WERI-Rb-1 (cell line): ENCODE data around the gene INSR.

ENCODE experiments used
- DNase-seq: peaks from one replicate; pipeline ENCODE4 v3.0.0-alpha.2; 2020
- H3K27ac ChIP-seq: fragments of 250-450 bp; sonication (Bioruptor Pico); 2 replicates; pipeline ENCODE4 v1.5.1; 2020; ENCODE audit warnings: mild to moderate bottlenecking, moderate library complexity
- H3K27me3 ChIP-seq: fragments of 250-450 bp; sonication (Bioruptor Pico); 2 replicates; pipeline ENCODE4 v1.5.1; 2021; ENCODE audit warnings: mild to moderate bottlenecking, low read depth, moderate library complexity; ENCODE audit not compliant: insufficient read depth, severe bottlenecking
- H3K36me3 ChIP-seq: fragments of 250-450 bp; sonication (Bioruptor Pico); 2 replicates; pipeline ENCODE4 v1.5.1; 2020; ENCODE audit warnings: mild to moderate bottlenecking, moderate library complexity
- H3K4me3 ChIP-seq: 2 replicates; pipeline ENCODE4 v1.5.1; 2011; ENCODE audit warnings: low read depth, mild to moderate bottlenecking, control low read depth, low read length
- H3K9me3 ChIP-seq: fragments of 250-450 bp; sonication (Bioruptor Pico); 2 replicates; pipeline ENCODE4 v1.5.1; 2021; ENCODE audit warnings: mild to moderate bottlenecking, moderate library complexity; ENCODE audit not compliant: severe bottlenecking
- CTCF ChIP-seq: IDR thresholded peaks from 2 replicates; pipeline ENCODE4 v1.5.1; 2011; ENCODE audit warnings: low read depth, mild to moderate bottlenecking, control low read depth, inconsistent platforms, low read length

Gene INSR

GRCh38 chr19:7293762-7294557 is at the start of gene INSR:
INSR (minus strand) TSS chr19:7294414; CDS start chr19:7293891, 523 bp downstream.
- peak within 1 kb of the TSS; percentile 79 for H3K27ac ChIP-seq
- peak; percentile 89 for DNase-seq
- peaks cover 5% of the 10 kb centered on the region for H3K9me3 ChIP-seq
- no peaks in the 10 kb centered on the region for H3K27me3 ChIP-seq
- H3K4me3 ChIP-seq, result peak within 1 kb of the TSS; percentile 73
- no peak for TF ChIP-seq CTCF
- H3K36me3 ChIP-seq, result no peaks in the 10 kb centered on the region

- Histone ChIP-seq H3K27ac (no peak overlapping the region), H3K9me3 (no peaks in the 10 kb centered on the region), H3K4me3 (no peak overlapping the region), H3K27me3 (no peaks in the 10 kb centered on the region), H3K36me3 (no peaks in the 10 kb centered on the region)
- TF ChIP-seq CTCF, result no peak
- no peak for DNase-seq
Observed at GRCh38 chr19:7342143-7342542, 47.9 kb upstream of the INSR start.

GRCh38 chr19:7340959-7341837 is 47.0 kb upstream of the INSR start:
- Histone ChIP-seq H3K9me3 (no peaks in the 10 kb centered on the region), H3K27me3 (no peaks in the 10 kb centered on the region), H3K36me3 (no peaks in the 10 kb centered on the region), H3K27ac (no peak overlapping the region), H3K4me3 (no peak overlapping the region)
- DNase-seq, result peak; percentile 82
- peak; percentile 91 for TF ChIP-seq CTCF

GRCh38 chr19:7337380-7338194 is 43.4 kb upstream of the INSR start:
- Histone ChIP-seq H3K36me3 (no peaks in the 10 kb centered on the region), H3K9me3 (no peaks in the 10 kb centered on the region), H3K27me3 (no peaks in the 10 kb centered on the region), H3K27ac (no peak overlapping the region), H3K4me3 (no peak overlapping the region)
- no peak for TF ChIP-seq CTCF
- DNase-seq, result no peak

- no peaks in the 10 kb centered on the region for H3K27me3 ChIP-seq
- TF ChIP-seq CTCF, result no peak
- H3K36me3 ChIP-seq, result no peaks in the 10 kb centered on the region
- H3K9me3 ChIP-seq, result no peaks in the 10 kb centered on the region
- H3K4me3 ChIP-seq, result no peak overlapping the region
- DNase-seq, result no peak
- H3K27ac ChIP-seq, result no peak overlapping the region
Observed at GRCh38 chr19:7336321-7336973, 42.2 kb upstream of the INSR start.
